Stomach (tissue), 9 donors: ENCODE data around the gene GAL3ST2. TPM values are rescaled to one million over a fixed set of nuclear protein-coding genes. Genes with fewer than 3 reads are reported as not detected.

Source experiments
- DNase-seq, 2 donors: peaks; one replicate each; pipeline versions ENCODE4 v3.0.0 to v3.0.0-alpha.2; 2013 to 2019
- H3K27ac ChIP-seq, 5 donors: fragments of 200-600 bp in 4 of 5; sonication (generic) in 4 of 5; one replicate each; pipeline ENCODE4 v1.5.1; 2013 to 2019; ENCODE audit warnings: mild to moderate bottlenecking in 1 of 5, moderate library complexity in 1 of 5
- H3K27me3 ChIP-seq, 3 donors: fragments of 200-600 bp; sonication (generic); one replicate each; pipeline ENCODE4 v1.5.1; 2017 to 2019; ENCODE audit warnings: mixed run types in 1 of 3
- H3K36me3 ChIP-seq, 4 donors: fragments of 200-600 bp; sonication (generic); 1 replicate in 3 of 4; 2 replicates in 1 of 4; pipeline ENCODE4 v1.5.1; 2016 to 2019
- H3K4me1 ChIP-seq, 4 donors: fragments of 200-600 bp; sonication (generic); one replicate each; pipeline ENCODE4 v1.5.1; 2016 to 2019
- H3K4me3 ChIP-seq, 4 donors: fragments of 200-600 bp; sonication (generic) in 3 of 4; one replicate each; pipeline ENCODE4 v1.5.1; 2016 to 2019; ENCODE audit warnings: mild to moderate bottlenecking in 1 of 4
- H3K9me3 ChIP-seq, 4 donors: fragments of 200-600 bp; sonication (generic); one replicate each; pipeline ENCODE4 v1.5.1; 2016 to 2019
- EP300 ChIP-seq: sonication (generic); formaldehyde crosslinking; IDR thresholded peaks from one replicate; pipeline ENCODE4 v1.6.1; 2017; ENCODE audit warnings: antibody characterized with exemption
- POLR2A ChIP-seq, 4 donors: fragments of 450-650 bp; IDR thresholded peaks; one replicate each; pipeline ENCODE4 v1.6.1; 2016; ENCODE audit warnings: antibody characterized with exemption in 4 of 4, control low read depth in 2 of 4, mild to moderate bottlenecking in 1 of 4, moderate library complexity in 1 of 4
- POLR2AphosphoS5 ChIP-seq, 3 donors: sonication (generic); formaldehyde crosslinking; IDR thresholded peaks; one replicate each; pipeline ENCODE4 v1.6.1; 2016; ENCODE audit warnings: antibody characterized with exemption in 3 of 3
- WGBS, 5 donors: extraction: QIAGEN DNeasy Blood & Tissue Kit in 3 of 5; methylation state at CpG; one replicate each; pipeline versions ENCODE4 v1.1.5 to v1.1.7; 2013 to 2018; 5-methylcytosine and 5-hydroxymethylcytosine counted together
- intact Hi-C: fragments of 100-400 bp; cut with DNase I; formaldehyde crosslinking; loops from one replicate; pipeline ENCODE4 v1.15.1; 2023; ENCODE audit warnings: low total_unique reads
- polyA plus RNA-seq, 3 donors: library from polyadenylated mRNA; stranded (reverse); fragments of 200-250 nt; gene quantifications; one replicate each; pipeline ENCODE4 v1.2.3, GENCODE V29; 2013
- total RNA-seq, 5 donors: library from RNA; depleted of rRNA; stranded (reverse); fragments of >200 nt; gene quantifications; one replicate each; pipeline versions ENCODE4 v1.1.0 to v1.2.3, GENCODE V29; 2014 to 2016
- TF ChIP-seq, protein P1 (sequence below), 7 experiments: fragments of 450-650 bp in 4 of 7; fragments of 200-600 bp in 3 of 7; sonication (generic) in 3 of 7; IDR thresholded peaks; one replicate each; pipeline ENCODE4 v1.5.1; 2016 to 2019; ENCODE audit warnings: antibody characterized with exemption in 7 of 7, control low read depth in 2 of 7, mild to moderate bottlenecking in 1 of 7
- donor health status: healthy with polysubstance abuse.
- donor health status: Bipolar disorder and iron deficiency.
- donor health status: healthy.

Gene GAL3ST2
- total and polyA plus RNA-seq, 8 donors: 311 TPM; not detected in 7

DNA sequence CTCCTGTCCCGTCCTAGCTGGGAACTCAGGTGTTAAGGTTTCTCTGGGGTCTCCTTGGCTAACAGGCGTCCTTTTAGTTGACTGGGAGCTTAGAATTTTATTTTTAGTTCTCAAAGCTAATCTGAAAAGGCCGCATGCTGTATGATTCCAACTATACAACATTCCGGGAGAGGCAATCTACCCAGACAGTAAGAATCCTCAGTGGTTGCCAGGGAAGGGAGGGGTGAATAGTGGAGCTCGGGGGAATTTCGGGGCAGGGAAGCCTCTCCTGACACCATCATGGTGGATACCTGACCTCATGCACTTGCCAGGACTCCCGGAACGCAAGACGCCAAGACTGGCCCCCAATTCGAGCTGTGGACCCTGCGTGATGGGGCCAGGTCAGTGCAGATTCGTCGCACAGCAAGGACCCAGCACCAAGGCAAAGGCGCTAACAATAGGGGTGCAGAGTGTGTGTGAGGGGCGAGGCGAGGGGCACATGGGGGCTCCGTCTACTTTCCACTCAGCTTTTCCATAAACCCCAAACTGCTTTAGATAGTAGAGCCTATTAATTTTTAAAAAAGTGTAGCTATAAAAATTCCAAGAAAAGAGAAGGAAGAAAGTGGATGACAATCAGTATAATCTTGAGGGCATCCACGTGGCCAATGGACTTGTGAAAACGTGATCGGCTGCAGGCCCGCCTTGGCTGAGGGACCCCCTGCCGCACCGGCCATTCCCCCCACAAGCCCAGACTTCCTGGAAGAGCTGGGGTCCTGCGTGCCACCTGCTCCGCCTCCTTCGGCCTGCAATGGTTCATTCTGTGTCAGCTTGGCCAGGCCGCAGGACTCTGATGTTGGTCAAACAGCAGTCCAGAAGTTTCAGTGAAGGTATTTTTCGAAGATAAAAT lies 64.8 kb downstream of the GAL3ST2 start:
- WGBS, 5 donors: 76 to 82% (median 80%) methylated on average over 28 of the region's 28 CpGs
- no peak for TF ChIP-seq POLR2A (IDR thresholded peaks at IDR 0.05)
- no peak for TF ChIP-seq POLR2AphosphoS5 (IDR thresholded peaks at IDR 0.05)
- no peak for TF ChIP-seq EP300
- TF ChIP-seq, protein P1, sequence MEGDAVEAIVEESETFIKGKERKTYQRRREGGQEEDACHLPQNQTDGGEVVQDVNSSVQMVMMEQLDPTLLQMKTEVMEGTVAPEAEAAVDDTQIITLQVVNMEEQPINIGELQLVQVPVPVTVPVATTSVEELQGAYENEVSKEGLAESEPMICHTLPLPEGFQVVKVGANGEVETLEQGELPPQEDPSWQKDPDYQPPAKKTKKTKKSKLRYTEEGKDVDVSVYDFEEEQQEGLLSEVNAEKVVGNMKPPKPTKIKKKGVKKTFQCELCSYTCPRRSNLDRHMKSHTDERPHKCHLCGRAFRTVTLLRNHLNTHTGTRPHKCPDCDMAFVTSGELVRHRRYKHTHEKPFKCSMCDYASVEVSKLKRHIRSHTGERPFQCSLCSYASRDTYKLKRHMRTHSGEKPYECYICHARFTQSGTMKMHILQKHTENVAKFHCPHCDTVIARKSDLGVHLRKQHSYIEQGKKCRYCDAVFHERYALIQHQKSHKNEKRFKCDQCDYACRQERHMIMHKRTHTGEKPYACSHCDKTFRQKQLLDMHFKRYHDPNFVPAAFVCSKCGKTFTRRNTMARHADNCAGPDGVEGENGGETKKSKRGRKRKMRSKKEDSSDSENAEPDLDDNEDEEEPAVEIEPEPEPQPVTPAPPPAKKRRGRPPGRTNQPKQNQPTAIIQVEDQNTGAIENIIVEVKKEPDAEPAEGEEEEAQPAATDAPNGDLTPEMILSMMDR (IDR thresholded peaks at IDR 0.05): no peak
- H3K27ac ChIP-seq: no peak overlapping the region
- no peaks in the 10 kb centered on the region for H3K9me3 ChIP-seq
- peaks cover 0 to 12% (median 0%) of the 10 kb centered on the region in 3 donors for H3K27me3 ChIP-seq
- H3K4me3 ChIP-seq: no peak overlapping the region
- intact Hi-C loops: no loop called here
- no peak for DNase-seq
- H3K4me1 ChIP-seq: peaks cover 7 to 24% (median 18%) of the 10 kb centered on the region in 4 donors
- no peaks in the 10 kb centered on the region for H3K36me3 ChIP-seq

DNA sequence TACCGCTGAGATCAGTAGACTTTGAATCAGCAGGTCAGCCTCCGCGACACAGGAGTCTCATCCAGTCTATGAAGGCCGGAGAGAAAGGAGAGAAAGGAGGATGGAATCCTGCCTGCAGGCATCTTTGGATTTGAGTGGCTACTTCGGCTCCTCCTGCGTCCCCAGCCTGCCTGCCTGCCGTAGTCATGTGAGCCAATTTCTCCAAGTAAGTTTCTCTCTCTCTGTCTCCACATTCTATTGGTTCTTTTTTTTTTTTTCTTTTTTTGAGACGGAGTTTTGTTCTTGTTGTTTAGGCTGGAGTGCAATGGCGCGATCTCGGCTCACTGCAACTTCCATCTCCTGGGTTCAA lies 65.4 kb downstream of the GAL3ST2 start:
- TF ChIP-seq, protein P1 (IDR thresholded peaks at IDR 0.05): no peak
- TF ChIP-seq EP300 (no peak), POLR2A (IDR thresholded peaks at IDR 0.05) (no peak), POLR2AphosphoS5 (IDR thresholded peaks at IDR 0.05) (no peak)

DNA sequence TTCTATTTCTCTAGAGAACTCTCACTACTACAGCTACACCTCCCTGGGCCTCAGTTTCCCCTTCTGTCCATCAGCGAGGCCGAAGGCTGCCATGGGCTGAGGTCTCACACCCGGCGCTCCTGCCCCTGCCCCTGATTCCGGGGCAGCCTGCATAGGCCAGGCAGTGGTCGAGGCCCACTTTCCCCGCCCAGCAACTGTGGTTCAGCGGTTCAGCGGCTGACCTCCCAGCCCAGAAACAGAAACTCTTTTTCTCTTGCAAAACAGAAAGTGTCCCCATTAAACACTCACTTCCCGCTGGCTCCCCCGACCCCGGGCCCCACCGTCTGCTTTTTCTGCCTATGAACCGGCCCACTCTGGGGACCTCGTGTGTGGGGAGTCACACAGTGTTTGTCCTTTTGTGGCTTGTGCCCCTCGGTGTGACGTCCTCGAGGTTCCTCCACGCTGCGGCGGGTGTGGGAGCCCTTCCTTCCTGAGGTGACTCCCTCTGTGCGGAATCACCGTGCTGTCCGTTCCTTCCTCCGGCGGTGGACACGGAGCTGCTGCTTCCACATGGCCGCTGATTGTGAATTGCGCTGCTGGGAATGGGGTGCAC lies 66.1 kb downstream of the GAL3ST2 start:
- H3K36me3 ChIP-seq: no peaks in the 10 kb centered on the region
- intact Hi-C loops: no loop called here
- peak; percentile 50 to 58 for DNase-seq
- H3K9me3 ChIP-seq: no peaks in the 10 kb centered on the region
- peaks cover 7 to 24% (median 17%) of the 10 kb centered on the region in 4 donors for H3K4me1 ChIP-seq
- 46 to 64% (median 56%) methylated on average over 29 of the region's 29 CpGs for WGBS, 5 donors
- peak overlapping the region; percentile 1 to 46 (median 36) for H3K4me3 ChIP-seq
- peak overlapping the region; percentile 33 to 76 (median 72) for H3K27ac ChIP-seq
- peak in 2 of 3 donors; percentile 19 to 48 for TF ChIP-seq POLR2AphosphoS5 (IDR thresholded peaks at IDR 0.05)
- TF ChIP-seq POLR2A (IDR thresholded peaks at IDR 0.05): no peak
- H3K27me3 ChIP-seq: peaks cover 0 to 5% (median 0%) of the 10 kb centered on the region in 3 donors

More for the DNA sequence above, 65.4 kb downstream of the GAL3ST2 start:
- Histone ChIP-seq H3K27me3 (peaks cover 0 to 12% (median 0%) of the 10 kb centered on the region in 3 donors), H3K27ac (peak overlapping the region in 1 of 5 donors; percentile 72), H3K4me3 (no peak overlapping the region), H3K9me3 (no peaks in the 10 kb centered on the region), H3K36me3 (no peaks in the 10 kb centered on the region), H3K4me1 (peaks cover 7 to 24% (median 18%) of the 10 kb centered on the region in 4 donors)
- intact Hi-C loops: no loop called here
- 69 to 82% (median 72%) methylated on average over 11 of the region's 11 CpGs for WGBS, 5 donors
- DNase-seq: no peak

DNA sequence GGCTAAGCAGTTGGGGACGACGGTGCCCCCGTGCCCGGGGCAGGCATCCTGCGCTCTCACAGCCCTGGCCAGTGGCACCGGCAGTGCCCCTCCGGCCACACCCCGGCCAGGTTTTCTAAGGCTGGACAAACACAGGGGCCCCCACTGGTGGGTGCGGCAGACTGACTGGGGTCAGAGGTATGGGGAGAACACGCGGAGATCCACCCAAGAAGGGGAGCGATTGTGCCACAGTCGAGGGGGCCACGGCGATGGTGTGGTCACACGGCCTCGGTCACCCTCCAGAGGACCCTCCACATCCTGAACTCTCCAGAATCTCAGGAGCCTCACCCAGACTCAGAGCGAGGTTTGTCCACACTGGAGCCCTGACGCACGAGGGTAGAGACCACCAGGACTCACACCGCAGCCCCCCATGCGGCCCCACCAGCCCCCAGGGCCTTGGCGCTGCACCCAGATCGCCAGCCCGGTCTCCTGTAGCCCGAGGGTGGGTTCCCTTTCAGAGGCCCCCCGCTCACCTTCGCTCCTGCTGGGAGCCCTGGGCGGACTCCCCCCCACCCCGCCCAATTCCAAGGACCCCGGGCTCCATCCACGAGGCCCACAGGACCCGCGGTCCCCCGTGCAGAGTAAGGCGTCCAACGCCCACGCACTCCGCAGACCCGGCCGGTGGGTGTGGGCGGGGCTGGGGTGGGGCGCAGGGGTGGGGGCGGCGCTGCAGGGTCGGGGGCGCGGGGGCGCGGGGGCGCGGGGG lies 66.9 kb downstream of the GAL3ST2 start:
- no peak for TF ChIP-seq POLR2A (IDR thresholded peaks at IDR 0.05)
- TF ChIP-seq, protein P1 (IDR thresholded peaks at IDR 0.05): no peak
- TF ChIP-seq EP300: no peak
- TF ChIP-seq POLR2AphosphoS5 (IDR thresholded peaks at IDR 0.05): no peak
- Histone ChIP-seq H3K27me3 (peaks cover 0 to 4% (median 0%) of the 10 kb centered on the region in 3 donors), H3K9me3 (no peaks in the 10 kb centered on the region), H3K27ac (peak overlapping the region; percentile 33 to 76 (median 72)), H3K36me3 (no peaks in the 10 kb centered on the region), H3K4me3 (peak overlapping the region; percentile 36 to 46 (median 40)), H3K4me1 (peaks cover 7 to 24% (median 17%) of the 10 kb centered on the region in 4 donors)
- DNase-seq: no peak
- WGBS, 5 donors: 34 to 66% (median 53%) methylated on average over 25 to 52 of the region's 52 CpGs
- intact Hi-C loops: no loop called here
